CD8-positive, alpha-beta memory T cell (primary cell): Measurements from ENCODE around the gene TSPAN18. TPM values are rescaled to one million over a fixed set of nuclear protein-coding genes. Genes with fewer than 3 reads are reported as not detected.

Source experiments
- CTCF ChIA-PET: fragments of 350-600 bp; sonication (Branson Sonifier 250); formaldehyde crosslinking; loops from one replicate; lab custom pipeline; 2021; ENCODE audit warnings: antibody characterized with exemption; lab: Charles Lee
- POLR2A ChIA-PET: fragments of 350-600 bp; sonication (Branson Sonifier 250); formaldehyde crosslinking; loops from one replicate; lab custom pipeline; 2021; ENCODE audit warnings: antibody characterized with exemption; lab: Charles Lee
- DNase-seq, 5 donors: peaks; one replicate each; pipeline versions ENCODE4 v3.0.0 to v3.0.0-alpha.2; 2020 to 2022; ENCODE audit warnings: mixed read lengths in 1 of 5
- H3K27ac ChIP-seq: one replicate; pipeline ENCODE4 v1.7.0; 2013; ENCODE audit warnings: low read depth, mild to moderate bottlenecking, low read length, moderate library complexity
- H3K27me3 ChIP-seq: 2 replicates; pipeline ENCODE4 v1.7.0; 2013; ENCODE audit warnings: low read length, mild to moderate bottlenecking; ENCODE audit not compliant: insufficient read depth, poor library complexity, severe bottlenecking
- H3K36me3 ChIP-seq: 2 replicates; pipeline ENCODE4 v1.7.0; 2013; ENCODE audit warnings: mild to moderate bottlenecking, low read length, moderate library complexity; ENCODE audit not compliant: insufficient read depth
- H3K4me1 ChIP-seq: 2 replicates; pipeline ENCODE4 v1.7.0; 2013; ENCODE audit warnings: mild to moderate bottlenecking, low read length, moderate library complexity; ENCODE audit not compliant: insufficient read depth
- H3K4me3 ChIP-seq: 2 replicates; pipeline ENCODE4 v1.7.0; 2013; ENCODE audit warnings: mild to moderate bottlenecking, low read length
- H3K9me3 ChIP-seq: 2 replicates; pipeline ENCODE4 v1.7.0; 2013; ENCODE audit warnings: mild to moderate bottlenecking, low read length
- H3K27ac Mint-ChIP-seq, 8 donors: one replicate each; pipeline ENCODE4 v1.8.0; 2020 to 2021; ENCODE audit warnings: mixed read lengths in 8 of 8, mild to moderate bottlenecking in 6 of 8, inconsistent platforms in 3 of 8, moderate library complexity in 3 of 8
- H3K27me3 Mint-ChIP-seq, 2 donors: one replicate each; pipeline ENCODE4 v1.8.0; 2020 to 2021; ENCODE audit warnings: mixed read lengths in 2 of 2, mild to moderate bottlenecking in 1 of 2, moderate library complexity in 1 of 2
- H3K36me3 Mint-ChIP-seq, 3 donors: one replicate each; pipeline ENCODE4 v1.8.0; 2020 to 2021; ENCODE audit warnings: mixed read lengths in 3 of 3, inconsistent platforms in 1 of 3, mild to moderate bottlenecking in 1 of 3
- H3K4me1 Mint-ChIP-seq, 3 donors: one replicate each; pipeline ENCODE4 v1.8.0; 2020 to 2021; ENCODE audit warnings: mixed read lengths in 3 of 3, inconsistent platforms in 1 of 3, mild to moderate bottlenecking in 1 of 3
- H3K4me3 Mint-ChIP-seq, 7 donors: one replicate each; pipeline ENCODE4 v1.8.0; 2020 to 2021; ENCODE audit warnings: mixed read lengths in 7 of 7, mild to moderate bottlenecking in 6 of 7, moderate library complexity in 4 of 7, inconsistent platforms in 2 of 7
- H3K9me3 Mint-ChIP-seq, 5 donors: one replicate each; pipeline ENCODE4 v1.8.0; 2020 to 2022; ENCODE audit warnings: mixed read lengths in 5 of 5, mild to moderate bottlenecking in 3 of 5, moderate library complexity in 2 of 5, inconsistent platforms in 1 of 5
- polyA plus RNA-seq: library from polyadenylated mRNA; unstranded; fragments of 300-500 nt; fragmentation: Illumina TruSeq; gene quantifications from one replicate; pipeline ENCODE4 v1.2.3, GENCODE V29; 2021
- total RNA-seq, 2 experiments: library from RNA; stranded (reverse); gene quantifications; one replicate each; pipeline ENCODE4 v1.2.3, GENCODE V29; 2021

The TSPAN18 gene
- total and polyA plus RNA-seq, 3 experiments from 2014 or later: 0.60 to 15.1 (median 1.2) TPM

- no peak for DNase-seq
- POLR2A ChIA-PET: no interaction called here
- Mint-ChIP-seq H3K27ac (no peak overlapping the region), H3K36me3 (peaks cover 0 to 14% (median 0%) of the 10 kb centered on the region in 3 donors), H3K4me1 (no peaks in the 10 kb centered on the region), H3K9me3 (no peaks in the 10 kb centered on the region), H3K4me3 (no peak overlapping the region), H3K27me3 (no peaks in the 10 kb centered on the region)
- Histone ChIP-seq H3K4me1 (no peaks in the 10 kb centered on the region), H3K36me3 (no peaks in the 10 kb centered on the region), H3K9me3 (no peaks in the 10 kb centered on the region), H3K27me3 (no peaks in the 10 kb centered on the region), H3K4me3 (no peak overlapping the region), H3K27ac (no peak overlapping the region)
- CTCF ChIA-PET: interaction anchor here (1.0 to 2.5 kb wide), 3 partner anchors 8 to 19 kb away, joined by 3 to 7 read pairs (median 7); no protein-coding TSS in a partner anchor
Measured at GRCh38 chr11:44920451-44920850, 193.7 kb downstream of the TSPAN18 start.

GRCh38 chr11:44923115-44923514, 196.4 kb downstream of the TSPAN18 start:
- H3K27ac ChIP-seq: no peak overlapping the region
- no peak overlapping the region for H3K4me3 Mint-ChIP-seq
- CTCF ChIA-PET: interaction anchor here (1.5 kb wide), 1 partner anchor 179 kb away, joined by 4 read pairs; no protein-coding TSS in a partner anchor
- no peak for DNase-seq
- peaks cover 3 to 6% (median 5%) of the 10 kb centered on the region in 3 donors for H3K4me1 Mint-ChIP-seq
- no peaks in the 10 kb centered on the region for H3K27me3 ChIP-seq
- H3K36me3 Mint-ChIP-seq: peaks cover 0 to 14% (median 0%) of the 10 kb centered on the region in 3 donors
- H3K27ac Mint-ChIP-seq: peak overlapping the region in 1 of 8 donors; percentile 17
- no peaks in the 10 kb centered on the region for H3K9me3 ChIP-seq
- no peaks in the 10 kb centered on the region for H3K36me3 ChIP-seq
- no peaks in the 10 kb centered on the region for H3K4me1 ChIP-seq
- peaks cover 0 to 2% of the 10 kb centered on the region in 2 donors for H3K27me3 Mint-ChIP-seq
- H3K4me3 ChIP-seq: no peak overlapping the region
- POLR2A ChIA-PET: no interaction called here
- H3K9me3 Mint-ChIP-seq: no peaks in the 10 kb centered on the region

- H3K36me3 Mint-ChIP-seq: peaks cover 0 to 14% (median 0%) of the 10 kb centered on the region in 3 donors
- peak overlapping the region in 3 of 8 donors; percentile 17 to 74 (median 56) for H3K27ac Mint-ChIP-seq
Measured at GRCh38 chr11:44923806-44924205, 197.0 kb downstream of the TSPAN18 start.

GRCh38 chr11:44926036-44926435, 199.3 kb downstream of the TSPAN18 start:
- Mint-ChIP-seq H3K27ac (peak overlapping the region in 1 of 8 donors; percentile 54), H3K4me1 (peaks cover 3 to 6% (median 5%) of the 10 kb centered on the region in 3 donors), H3K9me3 (no peaks in the 10 kb centered on the region), H3K36me3 (peaks cover 0 to 9% (median 2%) of the 10 kb centered on the region in 3 donors), H3K27me3 (peaks cover 0 to 2% of the 10 kb centered on the region in 2 donors), H3K4me3 (no peak overlapping the region)
- CTCF ChIA-PET: interaction anchor here (1.0 to 24.4 kb wide), 8 partner anchors 13 to 294 kb away, joined by 3 to 1027 read pairs (median 4); no protein-coding TSS in a partner anchor
- DNase-seq: no peak
- no peaks in the 10 kb centered on the region for H3K36me3 ChIP-seq
- no peak overlapping the region for H3K27ac ChIP-seq
- no peaks in the 10 kb centered on the region for H3K9me3 ChIP-seq
- POLR2A ChIA-PET: no interaction called here
- H3K4me1 ChIP-seq: no peaks in the 10 kb centered on the region
- no peaks in the 10 kb centered on the region for H3K27me3 ChIP-seq
- no peak overlapping the region for H3K4me3 ChIP-seq

More at GRCh38 chr11:44923806-44924205, 197.0 kb downstream of the TSPAN18 start:
- Histone ChIP-seq H3K4me3 (no peak overlapping the region), H3K4me1 (no peaks in the 10 kb centered on the region), H3K27me3 (no peaks in the 10 kb centered on the region), H3K36me3 (no peaks in the 10 kb centered on the region), H3K9me3 (no peaks in the 10 kb centered on the region), H3K27ac (no peak overlapping the region)
- Mint-ChIP-seq H3K27me3 (peaks cover 0 to 2% of the 10 kb centered on the region in 2 donors), H3K9me3 (no peaks in the 10 kb centered on the region), H3K4me3 (no peak overlapping the region), H3K4me1 (peaks cover 3 to 6% (median 5%) of the 10 kb centered on the region in 3 donors)
- ChIA-PET POLR2A (no interaction called here), CTCF (interaction anchor here (1.0 to 1.5 kb wide), 2 partner anchors 13 to 179 kb away, joined by 4 to 6 read pairs; no protein-coding TSS in a partner anchor)
- no peak for DNase-seq

- Histone ChIP-seq H3K9me3 (no peaks in the 10 kb centered on the region), H3K4me3 (no peak overlapping the region), H3K36me3 (no peaks in the 10 kb centered on the region), H3K27me3 (no peaks in the 10 kb centered on the region), H3K27ac (no peak overlapping the region), H3K4me1 (no peaks in the 10 kb centered on the region)
- H3K4me1 Mint-ChIP-seq: peaks cover 3 to 6% (median 5%) of the 10 kb centered on the region in 3 donors
- DNase-seq: peak; percentile 28 to 74 (median 49)
- peak overlapping the region in 1 of 8 donors; percentile 52 for H3K27ac Mint-ChIP-seq
- H3K36me3 Mint-ChIP-seq: peaks cover 0 to 9% (median 2%) of the 10 kb centered on the region in 3 donors
- H3K9me3 Mint-ChIP-seq: no peaks in the 10 kb centered on the region
- ChIA-PET POLR2A (interaction anchor here (1.3 kb wide), 1 partner anchor 178 kb away, joined by 6 read pairs; no protein-coding TSS in a partner anchor), CTCF (interaction anchor here (0.8 to 24.4 kb wide), 28 partner anchors 8 to 415 kb away, joined by 3 to 1027 read pairs (median 4); partner anchors contain the start of gene TP53I11)
- H3K27me3 Mint-ChIP-seq: peaks cover 0 to 2% of the 10 kb centered on the region in 2 donors
- H3K4me3 Mint-ChIP-seq: no peak overlapping the region
Measured at GRCh38 chr11:44927174-44927661, 200.5 kb downstream of the TSPAN18 start.

- Histone ChIP-seq H3K4me1 (no peaks in the 10 kb centered on the region), H3K27me3 (no peaks in the 10 kb centered on the region), H3K27ac (no peak overlapping the region), H3K4me3 (no peak overlapping the region), H3K9me3 (no peaks in the 10 kb centered on the region), H3K36me3 (no peaks in the 10 kb centered on the region)
- Mint-ChIP-seq H3K4me1 (peaks cover 3 to 6% (median 5%) of the 10 kb centered on the region in 3 donors), H3K4me3 (no peak overlapping the region), H3K27ac (no peak overlapping the region), H3K9me3 (no peaks in the 10 kb centered on the region), H3K36me3 (peaks cover 0 to 8% (median 2%) of the 10 kb centered on the region in 3 donors), H3K27me3 (peaks cover 0 to 2% of the 10 kb centered on the region in 2 donors)
- ChIA-PET POLR2A (interaction anchor here (1.3 kb wide), 1 partner anchor 177 kb away, joined by 6 read pairs; no protein-coding TSS in a partner anchor), CTCF (interaction anchor here (0.8 to 24.4 kb wide), 15 partner anchors 9 to 727 kb away, joined by 3 to 1027 read pairs (median 5); no protein-coding TSS in a partner anchor)
- DNase-seq: no peak
Measured at GRCh38 chr11:44928144-44928543, 201.4 kb downstream of the TSPAN18 start.

GRCh38 chr11:44928816-44929215, 202.1 kb downstream of the TSPAN18 start:
- CTCF ChIA-PET: interaction anchor here (0.8 to 24.4 kb wide), 11 partner anchors 9 to 726 kb away, joined by 3 to 1027 read pairs (median 6); no protein-coding TSS in a partner anchor
- Mint-ChIP-seq H3K27me3 (peaks cover 0 to 2% of the 10 kb centered on the region in 2 donors), H3K9me3 (no peaks in the 10 kb centered on the region), H3K27ac (peak overlapping the region in 4 of 8 donors; percentile 10 to 63 (median 40)), H3K4me3 (no peak overlapping the region), H3K36me3 (peaks cover 0 to 8% (median 2%) of the 10 kb centered on the region in 3 donors), H3K4me1 (peaks cover 3 to 6% (median 5%) of the 10 kb centered on the region in 3 donors)
- no peaks in the 10 kb centered on the region for H3K9me3 ChIP-seq
- no peaks in the 10 kb centered on the region for H3K36me3 ChIP-seq
- DNase-seq: no peak
- H3K4me3 ChIP-seq: no peak overlapping the region
- no peaks in the 10 kb centered on the region for H3K4me1 ChIP-seq
- POLR2A ChIA-PET: no interaction called here
- no peaks in the 10 kb centered on the region for H3K27me3 ChIP-seq
- H3K27ac ChIP-seq: no peak overlapping the region
